Mucosa of descending colon (tissue), 3 donors: ENCODE results near the gene CST7. TPM values are rescaled to one million over a fixed set of nuclear protein-coding genes. Genes with fewer than 3 reads are reported as not detected.

Source experiments
- ATAC-seq: fragments of 200-7000 bp; cut with Tn5 transposase; one replicate; pipeline ENCODE4 v1.9.1; 2020; ENCODE audit warnings: mild to moderate bottlenecking, moderate library complexity
- DNase-seq, 3 donors: peaks; one replicate each; pipeline ENCODE4 v3.0.0-alpha.2; 2020
- H3K36me3 ChIP-seq: fragments of 200-600 bp; one replicate; pipeline ENCODE4 v1.8.0; 2021; ENCODE audit warnings: low read depth, mild to moderate bottlenecking
- H3K4me1 ChIP-seq: fragments of 200-600 bp; one replicate; pipeline ENCODE4 v1.8.0; 2021; ENCODE audit warnings: low read depth, mild to moderate bottlenecking
- H3K4me3 ChIP-seq: fragments of 200-600 bp; one replicate; pipeline ENCODE4 v1.8.0; 2021; ENCODE audit warnings: mild to moderate bottlenecking
- H3K9me3 ChIP-seq: fragments of 200-600 bp; one replicate; pipeline ENCODE4 v1.8.0; 2021; ENCODE audit warnings: mild to moderate bottlenecking
- CTCF ChIP-seq: fragments of 200-600 bp; IDR thresholded peaks from one replicate; pipeline ENCODE4 v1.8.0; 2022; ENCODE audit warnings: antibody characterized with exemption, mild to moderate bottlenecking
- intact Hi-C, 2 donors: fragments of 100-400 bp; cut with DNase I in 1 of 2; cut with micrococcal nuclease in 1 of 2; formaldehyde crosslinking; loops; one replicate each; pipeline versions ENCODE4 v1.11.0 to v1.11.1; 2022; cut with DNase I, micrococcal nuclease
- total RNA-seq, 3 donors: library from RNA; stranded (reverse); fragmentation: NEBNext Ultra II Directional in 2 of 3; extraction: Animal tissue kit (Norgen Biotek cat#: 25700) in 2 of 3; gene quantifications; one replicate each; pipeline versions ENCODE4 v1.2.1 to v1.2.4, GENCODE V29; 2021 to 2023
- donor health status: DM: no; HTN: no; CAD: no; lungs with moderate emphysema.
- donor health status: DM: no; HTN: no; CAD: no.
- donor health status: DM: no; HTN: yes; CAD: no.

The CST7 gene
- total RNA-seq, 3 donors from 2014 or later, result 1.4 to 2.3 (median 1.7) TPM

DNA sequence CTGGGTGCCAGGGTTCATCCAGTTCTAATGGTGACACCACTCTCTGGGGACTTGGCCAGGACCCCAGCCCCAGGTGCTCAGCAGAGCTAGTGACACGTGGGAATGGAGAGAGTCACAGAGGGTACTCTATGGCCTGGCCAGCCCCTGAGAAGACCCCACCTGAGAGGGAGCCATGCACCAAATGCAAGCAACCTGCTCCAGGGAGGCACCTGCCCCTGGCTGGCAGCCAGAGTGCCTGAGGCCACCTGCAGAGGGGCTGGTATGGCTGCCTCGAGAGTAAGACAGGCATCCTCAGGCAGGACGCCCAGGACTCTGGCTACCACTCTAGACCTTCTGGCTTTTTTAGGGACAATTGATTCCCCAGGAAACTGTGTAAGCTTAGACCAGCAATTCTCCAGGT, 38.6 kb upstream of the CST7 start:
- H3K36me3 ChIP-seq, result no peaks in the 10 kb centered on the region
- TF ChIP-seq CTCF, result no peak
- ATAC-seq (no peak), DNase-seq (no peak)
- no peak overlapping the region for H3K4me3 ChIP-seq
- no peaks in the 10 kb centered on the region for H3K4me1 ChIP-seq
- intact Hi-C loops, result loop anchor here (10.0 kb wide), 1 partner anchor 746 kb away; no protein-coding TSS in a partner anchor
- H3K9me3 ChIP-seq, result peaks cover 9% of the 10 kb centered on the region

DNA sequence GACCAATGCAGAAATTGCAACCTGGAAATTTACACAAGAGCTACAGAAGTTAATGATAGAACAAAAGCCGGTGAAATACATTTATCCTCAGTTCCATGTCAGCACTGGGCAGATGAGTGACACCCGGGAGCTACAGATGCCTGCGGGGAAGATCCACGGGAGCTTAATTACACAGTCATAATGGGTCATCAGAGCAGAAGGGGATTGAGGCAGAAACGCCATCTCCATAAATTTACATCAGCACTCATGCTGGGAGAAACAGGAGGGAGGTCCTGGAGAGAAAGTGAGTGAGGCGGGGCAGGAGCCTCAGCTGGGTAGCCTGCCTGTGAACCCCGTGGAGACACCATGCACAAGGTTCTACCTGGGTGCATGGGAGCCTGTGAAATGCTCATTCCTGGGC, 37.6 kb upstream of the CST7 start:
- peaks cover 6% of the 10 kb centered on the region for H3K9me3 ChIP-seq
- no peaks in the 10 kb centered on the region for H3K36me3 ChIP-seq
- no peak for TF ChIP-seq CTCF
- no peaks in the 10 kb centered on the region for H3K4me1 ChIP-seq
- DNase-seq, result no peak
- intact Hi-C loops, result loop anchor here (10.0 kb wide), 1 partner anchor 747 kb away; no protein-coding TSS in a partner anchor
- H3K4me3 ChIP-seq, result no peak overlapping the region
- ATAC-seq, result no peak

DNA sequence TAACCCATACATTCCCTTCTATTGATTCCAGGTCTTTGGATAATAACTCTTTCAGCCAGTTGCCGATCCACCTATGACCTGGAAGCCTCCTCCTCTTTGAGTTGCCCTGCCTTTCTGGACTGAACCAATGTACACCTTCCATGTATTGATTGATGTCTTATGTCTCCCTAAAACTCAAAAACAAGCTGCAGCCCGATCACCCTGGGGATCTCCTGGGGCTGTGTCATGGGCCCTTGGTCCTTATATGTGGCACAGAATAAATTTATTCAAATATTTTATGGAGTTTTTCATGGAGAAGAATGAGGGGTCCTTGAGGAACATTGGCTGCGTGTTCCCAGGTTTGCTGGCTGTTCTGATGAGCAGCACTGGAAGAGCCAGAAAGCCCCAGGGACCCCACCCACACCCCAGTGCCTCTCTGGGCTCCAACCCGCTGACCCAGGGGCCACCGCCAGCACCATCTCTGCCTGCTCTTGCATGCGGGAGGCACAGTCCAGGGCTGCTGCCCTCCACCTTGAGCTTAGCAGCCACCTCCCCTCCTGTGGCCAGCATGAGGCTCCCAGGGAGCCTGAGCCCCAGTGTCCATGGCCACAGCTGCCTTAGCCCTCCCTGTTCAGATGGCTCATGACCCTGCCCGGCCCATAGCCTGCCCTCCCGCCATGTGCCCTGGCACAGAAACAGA, 36.5 kb upstream of the CST7 start:
- ATAC-seq (no peak), DNase-seq (no peak)
- intact Hi-C loops, result loop anchor here (10.0 kb wide), 1 partner anchor 748 kb away; no protein-coding TSS in a partner anchor

GRCh38 chr20:24913076-24913628, 35.9 kb upstream of the CST7 start:
- intact Hi-C loops, result loop anchor here (10.0 kb wide), 1 partner anchor 748 kb away; no protein-coding TSS in a partner anchor
- no peaks in the 10 kb centered on the region for H3K4me1 ChIP-seq
- no peaks in the 10 kb centered on the region for H3K9me3 ChIP-seq
- no peaks in the 10 kb centered on the region for H3K36me3 ChIP-seq
- DNase-seq (no peak), ATAC-seq (no peak)
- H3K4me3 ChIP-seq, result no peak overlapping the region
- no peak for TF ChIP-seq CTCF

More for the DNA sequence above, 36.5 kb upstream of the CST7 start:
- Histone ChIP-seq H3K4me1 (no peaks in the 10 kb centered on the region), H3K36me3 (no peaks in the 10 kb centered on the region), H3K9me3 (no peaks in the 10 kb centered on the region), H3K4me3 (no peak overlapping the region)
- TF ChIP-seq CTCF, result no peak

DNA sequence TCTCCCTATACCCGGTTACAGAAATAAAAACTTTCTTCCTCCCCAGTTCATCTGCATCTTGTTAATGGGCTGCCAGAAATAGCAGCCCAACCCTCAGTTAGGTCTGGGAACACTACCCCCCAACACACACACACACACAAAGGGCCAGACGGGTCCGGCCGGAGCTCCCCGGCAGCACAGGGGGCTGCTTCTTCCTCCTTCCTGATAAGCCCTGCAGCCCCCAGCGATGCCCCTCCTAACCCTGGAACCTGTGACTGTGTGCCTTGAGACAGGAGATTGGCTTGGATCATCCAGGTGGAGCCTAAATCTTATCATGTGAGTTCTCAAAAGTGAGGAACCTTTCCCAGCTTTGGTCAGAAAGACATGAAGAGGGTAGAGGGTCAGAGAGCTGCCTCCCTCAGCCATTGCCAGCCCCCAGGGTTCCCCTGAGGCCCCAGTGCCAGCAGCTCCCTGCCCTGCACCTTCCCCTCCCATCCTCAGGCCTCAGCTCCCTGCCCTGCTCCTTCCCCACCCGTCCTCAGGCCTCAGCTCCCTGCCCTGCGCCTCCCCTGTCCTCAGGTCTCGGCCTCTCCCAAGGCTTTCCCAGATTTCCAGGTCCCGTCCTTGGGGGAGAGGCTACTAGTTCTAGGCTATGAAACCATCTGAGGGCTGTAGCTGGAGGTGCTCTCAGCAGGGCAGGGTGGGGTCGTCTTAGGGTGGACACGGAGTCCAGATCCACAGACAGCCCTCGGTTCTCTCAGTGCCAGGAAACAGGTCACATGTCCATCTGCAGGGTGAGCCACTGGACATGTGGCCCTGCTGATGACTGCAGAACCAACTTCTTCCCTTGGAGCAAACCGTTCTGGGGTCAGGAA, 34.5 kb upstream of the CST7 start:
- ATAC-seq (no peak), DNase-seq (no peak)
- H3K9me3 ChIP-seq, result no peaks in the 10 kb centered on the region
- no peaks in the 10 kb centered on the region for H3K4me1 ChIP-seq
- no peaks in the 10 kb centered on the region for H3K36me3 ChIP-seq
- no peak for TF ChIP-seq CTCF
- intact Hi-C loops, result loop anchor here (10.0 kb wide), 1 partner anchor 750 kb away; no protein-coding TSS in a partner anchor
- H3K4me3 ChIP-seq, result no peak overlapping the region
